ENCODE data around the gene RALGPS1.

The RALGPS1 gene

GRCh38 chr9:127177665-127178265 lies 263.2 kb downstream of the RALGPS1 start:
- Histone ChIP-seq H3K4me3 (ENCODE audit: insufficient read depth, low read depth, low read length) (no peak overlapping the region), H3K9me3 (ENCODE audit: control insufficient read depth, low read length) (no peaks in the 10 kb centered on the region), H3K36me3 (ENCODE audit: control insufficient read depth, insufficient read depth, low read length) (no peaks in the 10 kb centered on the region), H3K4me1 (ENCODE audit: control insufficient read depth, insufficient read depth, low read length) (peaks cover 7% of the 10 kb centered on the region), H3K27me3 (ENCODE audit: control insufficient read depth, insufficient read depth, low read length, poor library complexity, severe bottlenecking) (no peaks in the 10 kb centered on the region), H3K27ac (ENCODE audit: insufficient read depth, low read depth, low read length, poor library complexity, severe bottlenecking) (no peak overlapping the region)
- 90 to 91% methylated on average over 3 of the region's 3 CpGs for WGBS, 2 experiments

- no peaks in the 10 kb centered on the region for H3K9me3 ChIP-seq (ENCODE audit: control insufficient read depth, low read length)
- no peaks in the 10 kb centered on the region for H3K36me3 ChIP-seq (ENCODE audit: control insufficient read depth, insufficient read depth, low read length)
- WGBS, 2 experiments = 83 to 86% methylated on average over 12 of the region's 12 CpGs
- H3K27me3 ChIP-seq (ENCODE audit: control insufficient read depth, insufficient read depth, low read length, poor library complexity, severe bottlenecking) = no peaks in the 10 kb centered on the region
- no peak overlapping the region for H3K27ac ChIP-seq (ENCODE audit: insufficient read depth, low read depth, low read length, poor library complexity, severe bottlenecking)
- H3K4me3 ChIP-seq (ENCODE audit: insufficient read depth, low read depth, low read length) = no peak overlapping the region
- peaks cover 16% of the 10 kb centered on the region for H3K4me1 ChIP-seq (ENCODE audit: control insufficient read depth, insufficient read depth, low read length)
These were observed 264.4 kb downstream of the RALGPS1 start for GRCh38 chr9:127178686-127179632.

GRCh38 chr9:127179633-127180441 lies 265.3 kb downstream of the RALGPS1 start:
- Histone ChIP-seq H3K36me3 (ENCODE audit: control insufficient read depth, insufficient read depth, low read length) (no peaks in the 10 kb centered on the region), H3K27me3 (ENCODE audit: control insufficient read depth, insufficient read depth, low read length, poor library complexity, severe bottlenecking) (no peaks in the 10 kb centered on the region), H3K9me3 (ENCODE audit: control insufficient read depth, low read length) (no peaks in the 10 kb centered on the region), H3K4me3 (ENCODE audit: insufficient read depth, low read depth, low read length) (no peak overlapping the region), H3K27ac (ENCODE audit: insufficient read depth, low read depth, low read length, poor library complexity, severe bottlenecking) (no peak overlapping the region), H3K4me1 (ENCODE audit: control insufficient read depth, insufficient read depth, low read length) (peaks cover 16% of the 10 kb centered on the region)
- WGBS, 2 experiments = 94% methylated on average over 14 to 15 of the region's 15 CpGs

GRCh38 chr9:127180457-127181314 lies 266.1 kb downstream of the RALGPS1 start:
- WGBS, 2 experiments = 92 to 94% methylated on average over 14 of the region's 14 CpGs
- no peaks in the 10 kb centered on the region for H3K36me3 ChIP-seq (ENCODE audit: control insufficient read depth, insufficient read depth, low read length)
- H3K9me3 ChIP-seq (ENCODE audit: control insufficient read depth, low read length) = no peaks in the 10 kb centered on the region
- H3K27ac ChIP-seq (ENCODE audit: insufficient read depth, low read depth, low read length, poor library complexity, severe bottlenecking) = no peak overlapping the region
- no peaks in the 10 kb centered on the region for H3K27me3 ChIP-seq (ENCODE audit: control insufficient read depth, insufficient read depth, low read length, poor library complexity, severe bottlenecking)
- peaks cover 16% of the 10 kb centered on the region for H3K4me1 ChIP-seq (ENCODE audit: control insufficient read depth, insufficient read depth, low read length)
- no peak overlapping the region for H3K4me3 ChIP-seq (ENCODE audit: insufficient read depth, low read depth, low read length)

GRCh38 chr9:127181315-127181580 lies 266.7 kb downstream of the RALGPS1 start:
- H3K9me3 ChIP-seq (ENCODE audit: control insufficient read depth, low read length) = no peaks in the 10 kb centered on the region
- WGBS, 2 experiments = 95% methylated on average over 3 of the region's 3 CpGs
- no peaks in the 10 kb centered on the region for H3K36me3 ChIP-seq (ENCODE audit: control insufficient read depth, insufficient read depth, low read length)

GRCh38 chr9:127181595-127182190 lies 267.1 kb downstream of the RALGPS1 start:
- Histone ChIP-seq H3K4me3 (ENCODE audit: insufficient read depth, low read depth, low read length) (no peak overlapping the region), H3K36me3 (ENCODE audit: control insufficient read depth, insufficient read depth, low read length) (no peaks in the 10 kb centered on the region), H3K27ac (ENCODE audit: insufficient read depth, low read depth, low read length, poor library complexity, severe bottlenecking) (no peak overlapping the region), H3K9me3 (ENCODE audit: control insufficient read depth, low read length) (no peaks in the 10 kb centered on the region), H3K4me1 (ENCODE audit: control insufficient read depth, insufficient read depth, low read length) (peaks cover 24% of the 10 kb centered on the region), H3K27me3 (ENCODE audit: control insufficient read depth, insufficient read depth, low read length, poor library complexity, severe bottlenecking) (no peaks in the 10 kb centered on the region)
- WGBS, 2 experiments = 93 to 95% methylated on average over 6 of the region's 6 CpGs

More at GRCh38 chr9:127181315-127181580, 266.7 kb downstream of the RALGPS1 start:
- Histone ChIP-seq H3K27ac (ENCODE audit: insufficient read depth, low read depth, low read length, poor library complexity, severe bottlenecking) (no peak overlapping the region), H3K27me3 (ENCODE audit: control insufficient read depth, insufficient read depth, low read length, poor library complexity, severe bottlenecking) (no peaks in the 10 kb centered on the region), H3K4me3 (ENCODE audit: insufficient read depth, low read depth, low read length) (no peak overlapping the region), H3K4me1 (ENCODE audit: control insufficient read depth, insufficient read depth, low read length) (peaks cover 19% of the 10 kb centered on the region)

- Histone ChIP-seq H3K27ac (ENCODE audit: insufficient read depth, low read depth, low read length, poor library complexity, severe bottlenecking) (no peak overlapping the region), H3K4me3 (ENCODE audit: insufficient read depth, low read depth, low read length) (no peak overlapping the region), H3K36me3 (ENCODE audit: control insufficient read depth, insufficient read depth, low read length) (no peaks in the 10 kb centered on the region), H3K27me3 (ENCODE audit: control insufficient read depth, insufficient read depth, low read length, poor library complexity, severe bottlenecking) (no peaks in the 10 kb centered on the region), H3K9me3 (ENCODE audit: control insufficient read depth, low read length) (no peaks in the 10 kb centered on the region), H3K4me1 (ENCODE audit: control insufficient read depth, insufficient read depth, low read length) (peaks cover 26% of the 10 kb centered on the region)
- WGBS, 2 experiments = 82 to 85% methylated on average over 14 of the region's 14 CpGs
These were observed 268.5 kb downstream of the RALGPS1 start for GRCh38 chr9:127182901-127183746.

GRCh38 chr9:127183814-127184582 lies 269.4 kb downstream of the RALGPS1 start:
- H3K36me3 ChIP-seq (ENCODE audit: control insufficient read depth, insufficient read depth, low read length) = no peaks in the 10 kb centered on the region
- H3K27ac ChIP-seq (ENCODE audit: insufficient read depth, low read depth, low read length, poor library complexity, severe bottlenecking) = no peak overlapping the region
- H3K4me3 ChIP-seq (ENCODE audit: insufficient read depth, low read depth, low read length) = no peak overlapping the region
- 91 to 95% methylated on average over 17 of the region's 17 CpGs for WGBS, 2 experiments
- H3K9me3 ChIP-seq (ENCODE audit: control insufficient read depth, low read length) = no peaks in the 10 kb centered on the region
- H3K27me3 ChIP-seq (ENCODE audit: control insufficient read depth, insufficient read depth, low read length, poor library complexity, severe bottlenecking) = no peaks in the 10 kb centered on the region
- peaks cover 23% of the 10 kb centered on the region for H3K4me1 ChIP-seq (ENCODE audit: control insufficient read depth, insufficient read depth, low read length)
